DND-41 (cell line): ENCODE data around the gene LBHD1.
A peak's percentile ranks its signal among the peaks of the same experiment; 100 is the strongest.
"Not testable (repeated sequence)": the region's sequence is repeated elsewhere in the genome, so short reads cannot be mapped to it uniquely, and the experiment has no call there.

Source experiments
- ATAC-seq: fragments of 200-7000 bp; cut with Tn5 transposase; 3 replicates; pipeline ENCODE4 v1.9.1; 2021; ENCODE audit warnings: low read depth; ENCODE audit not compliant: insufficient read depth
- DNase-seq: peaks from one replicate; pipeline ENCODE4 v3.0.0-alpha.2; 2020
- H2AFZ ChIP-seq: 2 replicates; pipeline ENCODE4 v1.6.0; 2012; ENCODE audit warnings: low read depth, low read length
- H3K27ac ChIP-seq: 2 replicates; pipeline ENCODE4 v1.5.1; 2012; ENCODE audit warnings: low read length, inconsistent platforms
- H3K27me3 ChIP-seq: fragments of 200-600 bp; sonication (generic); 2 replicates; pipeline ENCODE4 v1.6.0; 2012; ENCODE audit warnings: low read length, mild to moderate bottlenecking, inconsistent platforms; ENCODE audit not compliant: insufficient read depth, poor library complexity
- H3K36me3 ChIP-seq: 2 replicates; pipeline ENCODE4 v1.5.1; 2012; ENCODE audit warnings: low read length, inconsistent platforms; ENCODE audit not compliant: insufficient read depth
- H3K4me1 ChIP-seq: 2 replicates; pipeline ENCODE4 v1.5.1; 2012; ENCODE audit warnings: mild to moderate bottlenecking, low read length; ENCODE audit not compliant: insufficient read depth
- H3K4me2 ChIP-seq: 2 replicates; pipeline ENCODE4 v1.6.0; 2012; ENCODE audit warnings: mild to moderate bottlenecking, moderate library complexity, low read length, inconsistent platforms; ENCODE audit not compliant: insufficient read depth
- H3K4me3 ChIP-seq, 2 experiments: fragments of 200-600 bp in 1 of 2; shearing (Covaris generic) in 1 of 2; 2 replicates each; pipeline ENCODE4 v1.5.1; 2012 to 2016; ENCODE audit warnings: inconsistent platforms in 2 of 2, low read length in 2 of 2, mild to moderate bottlenecking in 2 of 2, low read depth in 1 of 2, moderate library complexity in 1 of 2
- H3K79me2 ChIP-seq: 2 replicates; pipeline ENCODE4 v1.6.0; 2012; ENCODE audit warnings: low read length, inconsistent platforms; ENCODE audit not compliant: insufficient read depth
- H3K9ac ChIP-seq: 2 replicates; pipeline ENCODE4 v1.6.0; 2012; ENCODE audit warnings: low read depth, mild to moderate bottlenecking, inconsistent platforms, low read length, moderate library complexity
- H3K9me3 ChIP-seq: 2 replicates; pipeline ENCODE4 v1.5.1; 2012; ENCODE audit warnings: low read length, moderate library complexity, mild to moderate bottlenecking, inconsistent platforms; ENCODE audit not compliant: insufficient read depth, severe bottlenecking
- H4K20me1 ChIP-seq: 2 replicates; pipeline ENCODE4 v1.6.0; 2012; ENCODE audit warnings: low read length; ENCODE audit not compliant: insufficient read depth
- EZH2 ChIP-seq: IDR thresholded peaks from 3 replicates; pipeline ENCODE4 v1.6.1; 2012; ENCODE audit warnings: borderline replicate concordance, low read depth, mild to moderate bottlenecking, moderate library complexity, low read length, inconsistent platforms; ENCODE audit not compliant: severe bottlenecking
- TF ChIP-seq, protein P1 (sequence below): IDR thresholded peaks from 2 replicates; pipeline ENCODE4 v1.5.1; 2012; ENCODE audit warnings: borderline replicate concordance, low read length, moderate library complexity, mild to moderate bottlenecking; ENCODE audit not compliant: poor library complexity, severe bottlenecking; ENCODE audit errors: extremely low read depth

LBHD1 gene

DNA sequence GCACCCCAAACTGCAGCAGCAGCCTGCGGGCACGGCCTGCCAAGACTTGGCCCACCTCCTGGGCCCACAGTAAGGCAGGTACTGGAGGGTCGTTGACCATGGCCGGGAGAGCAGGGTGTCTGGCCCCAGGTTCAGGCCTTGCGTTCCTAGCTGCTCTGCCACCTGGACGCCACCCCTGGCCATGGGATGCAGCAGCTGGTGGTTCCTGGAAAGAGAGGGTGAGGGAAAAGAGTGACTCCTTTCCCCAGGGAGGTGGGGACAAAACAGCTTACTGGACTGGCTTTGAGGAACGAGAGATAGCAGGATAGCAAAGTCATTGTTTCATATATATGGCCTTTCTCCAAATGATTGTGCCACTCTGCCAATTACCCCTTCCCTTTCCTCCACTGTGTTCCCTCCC lies 33.3 kb upstream of the LBHD1 start:
- H3K27ac ChIP-seq, result peak overlapping the region; percentile 96
- no peaks in the 10 kb centered on the region for H4K20me1 ChIP-seq
- H3K9ac ChIP-seq, result peak overlapping the region; percentile 83
- H3K4me1 ChIP-seq, result peaks cover 49% of the 10 kb centered on the region
- peak overlapping the region; percentile 97 for H3K4me2 ChIP-seq
- peaks cover 13% of the 10 kb centered on the region for H3K36me3 ChIP-seq
- peak overlapping the region; percentile 44 to 88 for H3K4me3 ChIP-seq
- ATAC-seq (no peak), DNase-seq (no peak)
- no peaks in the 10 kb centered on the region for H3K9me3 ChIP-seq
- H2AFZ ChIP-seq, result peak overlapping the region; percentile 94
- TF ChIP-seq, protein P1, sequence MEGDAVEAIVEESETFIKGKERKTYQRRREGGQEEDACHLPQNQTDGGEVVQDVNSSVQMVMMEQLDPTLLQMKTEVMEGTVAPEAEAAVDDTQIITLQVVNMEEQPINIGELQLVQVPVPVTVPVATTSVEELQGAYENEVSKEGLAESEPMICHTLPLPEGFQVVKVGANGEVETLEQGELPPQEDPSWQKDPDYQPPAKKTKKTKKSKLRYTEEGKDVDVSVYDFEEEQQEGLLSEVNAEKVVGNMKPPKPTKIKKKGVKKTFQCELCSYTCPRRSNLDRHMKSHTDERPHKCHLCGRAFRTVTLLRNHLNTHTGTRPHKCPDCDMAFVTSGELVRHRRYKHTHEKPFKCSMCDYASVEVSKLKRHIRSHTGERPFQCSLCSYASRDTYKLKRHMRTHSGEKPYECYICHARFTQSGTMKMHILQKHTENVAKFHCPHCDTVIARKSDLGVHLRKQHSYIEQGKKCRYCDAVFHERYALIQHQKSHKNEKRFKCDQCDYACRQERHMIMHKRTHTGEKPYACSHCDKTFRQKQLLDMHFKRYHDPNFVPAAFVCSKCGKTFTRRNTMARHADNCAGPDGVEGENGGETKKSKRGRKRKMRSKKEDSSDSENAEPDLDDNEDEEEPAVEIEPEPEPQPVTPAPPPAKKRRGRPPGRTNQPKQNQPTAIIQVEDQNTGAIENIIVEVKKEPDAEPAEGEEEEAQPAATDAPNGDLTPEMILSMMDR, result no peak
- TF ChIP-seq EZH2, result no peak
- H3K79me2 ChIP-seq, result peaks cover 22% of the 10 kb centered on the region
- no peaks in the 10 kb centered on the region for H3K27me3 ChIP-seq

DNA sequence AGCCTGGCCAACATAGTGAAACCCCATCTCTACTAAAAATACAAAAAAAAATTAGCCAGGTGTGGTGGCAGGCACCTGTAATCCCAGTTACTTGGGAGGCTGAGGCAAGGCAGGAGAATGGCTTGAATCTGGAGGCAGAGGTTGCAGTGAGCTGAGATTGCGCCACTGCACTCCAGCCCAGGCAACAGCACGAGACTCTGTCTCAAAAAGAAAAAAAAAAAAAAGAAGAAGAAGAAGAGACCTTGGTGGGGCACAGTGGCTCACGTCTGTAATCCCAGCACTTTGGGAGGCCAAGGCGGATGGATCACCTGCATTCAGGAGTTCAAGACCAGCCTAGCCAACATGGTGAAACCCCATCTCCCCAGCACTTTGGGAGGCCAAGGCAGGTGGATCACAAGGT lies 31.9 kb upstream of the LBHD1 start:
- not testable (repeated sequence) for H2AFZ ChIP-seq, H3K36me3 ChIP-seq, H3K4me3 ChIP-seq, H3K9ac ChIP-seq, H3K27me3 ChIP-seq, H4K20me1 ChIP-seq, H3K9me3 ChIP-seq, H3K27ac ChIP-seq, ATAC-seq, H3K4me2 ChIP-seq, DNase-seq
- peaks cover 37% of the 10 kb centered on the region for H3K4me1 ChIP-seq
- peaks cover 19% of the 10 kb centered on the region for H3K79me2 ChIP-seq

DNA sequence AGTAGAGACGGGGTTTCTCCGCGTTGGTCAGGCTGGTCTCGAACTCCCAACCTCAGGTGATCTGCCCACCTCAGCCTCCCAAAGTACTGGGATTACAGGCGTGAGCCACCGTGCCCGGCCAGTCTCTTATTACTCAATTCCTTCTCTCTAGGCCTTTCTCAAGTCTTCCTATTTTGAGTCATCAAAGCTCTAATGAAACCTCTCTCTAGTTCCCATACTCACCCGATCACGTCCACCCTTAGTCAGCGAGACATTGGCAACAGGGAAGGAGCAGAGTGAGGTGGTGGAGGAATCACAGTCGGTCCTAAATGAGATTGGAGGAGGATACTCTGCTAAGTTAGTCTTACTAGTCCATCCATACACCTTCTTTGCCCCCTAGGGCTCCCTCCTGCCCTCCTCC lies 30.2 kb upstream of the LBHD1 start:
- ATAC-seq, result no peak
- peaks cover 6% of the 10 kb centered on the region; the same call in 1 of the 2 replicates for H3K36me3 ChIP-seq

DNA sequence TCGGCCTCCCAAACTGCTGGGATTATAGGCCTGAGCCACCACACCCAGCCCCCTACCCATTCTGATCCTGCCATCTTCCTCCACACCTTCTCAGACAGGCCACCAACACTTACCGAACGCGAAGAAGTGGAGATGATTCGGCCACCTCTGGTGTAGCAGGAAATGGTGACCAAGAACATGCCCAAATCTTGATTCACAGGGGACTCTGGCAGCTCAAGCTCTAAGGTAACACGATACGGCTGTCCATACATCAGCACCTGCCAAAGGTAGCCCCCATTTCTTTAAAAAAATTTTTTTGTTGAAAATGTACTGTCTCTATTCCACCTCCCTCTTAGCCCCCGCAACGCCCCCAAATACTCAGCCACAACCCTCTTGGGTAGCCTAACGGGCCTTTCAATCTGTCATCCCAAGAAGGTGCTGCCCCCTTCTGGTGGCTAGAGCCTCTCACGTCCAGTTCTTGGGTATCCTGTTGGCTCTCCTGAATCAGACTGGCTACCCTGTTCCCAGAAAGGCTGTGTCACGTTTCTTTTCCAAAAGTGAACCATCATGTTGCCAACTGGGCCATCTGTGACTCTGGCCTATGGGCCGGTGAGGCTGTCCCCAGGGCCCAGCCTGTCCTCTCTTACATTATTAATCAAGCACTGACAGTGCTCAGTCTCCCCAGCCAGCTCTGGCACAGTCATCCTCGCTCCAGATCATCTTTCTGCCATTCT lies 22.5 kb upstream of the LBHD1 start:
- Histone ChIP-seq H3K9ac (no peak overlapping the region), H2AFZ (no peak overlapping the region), H3K27ac (no peak overlapping the region), H3K4me1 (no peaks in the 10 kb centered on the region), H3K4me2 (no peak overlapping the region), H3K4me3 (no peak overlapping the region), H3K27me3 (no peaks in the 10 kb centered on the region), H3K9me3 (no peaks in the 10 kb centered on the region), H3K79me2 (no peaks in the 10 kb centered on the region), H4K20me1 (no peaks in the 10 kb centered on the region), H3K36me3 (peaks cover 39% of the 10 kb centered on the region)
- peak; percentile 72 for DNase-seq
- ATAC-seq, result peak; percentile 83
- TF ChIP-seq, protein P1, result peak; percentile 88
- no peak for TF ChIP-seq EZH2

More for the DNA sequence above, 30.2 kb upstream of the LBHD1 start:
- TF ChIP-seq, protein P1, result no peak
- TF ChIP-seq EZH2, result no peak
- H3K9me3 ChIP-seq, result no peaks in the 10 kb centered on the region
- no peak for DNase-seq
- H3K27me3 ChIP-seq, result no peaks in the 10 kb centered on the region
- no peak overlapping the region for H3K27ac ChIP-seq
- peaks cover 8% of the 10 kb centered on the region for H3K79me2 ChIP-seq
- no peak overlapping the region for H3K4me3 ChIP-seq
- H3K4me2 ChIP-seq, result no peak overlapping the region
- H3K9ac ChIP-seq, result no peak overlapping the region
- H2AFZ ChIP-seq, result no peak overlapping the region
- H4K20me1 ChIP-seq, result no peaks in the 10 kb centered on the region
- H3K4me1 ChIP-seq, result peaks cover 20% of the 10 kb centered on the region

DNA sequence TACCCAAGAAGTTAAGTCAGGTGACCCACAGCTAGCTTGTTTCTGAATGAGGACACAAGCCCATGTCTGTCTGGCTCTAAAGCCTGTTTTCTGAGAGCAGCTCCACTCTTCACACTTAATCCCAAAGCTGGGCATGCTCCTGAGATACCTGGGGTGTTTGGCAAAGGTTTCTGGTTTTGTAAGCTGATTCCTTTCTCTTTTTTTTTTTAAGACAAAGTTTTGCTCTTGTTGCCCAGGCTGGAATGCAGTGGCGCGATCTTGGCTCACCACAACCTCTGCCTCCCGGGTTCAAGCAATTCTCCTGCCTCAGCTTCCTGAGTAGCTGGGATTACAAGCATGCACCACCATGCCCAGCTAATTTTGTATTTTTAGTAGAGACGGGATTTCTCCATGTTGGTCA lies 21.6 kb upstream of the LBHD1 start:
- not testable (repeated sequence) for H4K20me1 ChIP-seq, H3K4me3 ChIP-seq, DNase-seq, H3K4me1 ChIP-seq, H3K27ac ChIP-seq, H3K9ac ChIP-seq, H3K79me2 ChIP-seq, ATAC-seq, H3K4me2 ChIP-seq, H2AFZ ChIP-seq, H3K9me3 ChIP-seq, H3K27me3 ChIP-seq
- H3K36me3 ChIP-seq, result peaks cover 39% of the 10 kb centered on the region
